CD4-positive, alpha-beta T cell (primary cell): ENCODE results near the gene ISLR2. TPM values are rescaled to one million over a fixed set of nuclear protein-coding genes. Genes with fewer than 3 reads are reported as not detected.

ENCODE experiments used
- ATAC-seq: fragments of 200-7000 bp; cut with Tn5 transposase; one replicate; pipeline ENCODE4 v1.10.0; 2022; ENCODE audit warnings: mild to moderate bottlenecking; ENCODE audit not compliant: poor library complexity
- CTCF ChIA-PET: fragments of 350-600 bp; sonication (Branson Sonifier 250); formaldehyde crosslinking; loops from one replicate; lab custom pipeline; 2021; ENCODE audit warnings: antibody characterized with exemption, inconsistent platforms; lab: Charles Lee
- POLR2A ChIA-PET: fragments of 350-600 bp; sonication (Branson Sonifier 250); formaldehyde crosslinking; loops from one replicate; lab custom pipeline; 2021; ENCODE audit warnings: antibody characterized with exemption, inconsistent platforms; lab: Charles Lee
- DNase-seq, 14 experiments: peaks; one replicate each; pipeline ENCODE4 v3.0.0-alpha.2; 2013 to 2020; ENCODE audit warnings: mixed read lengths in 2 of 14
- H3K27ac ChIP-seq, 2 donors: one replicate each; pipeline versions ENCODE4 v1.5.1 to v1.7.0; 2013; ENCODE audit warnings: low read length in 2 of 2, low read depth in 1 of 2, mild to moderate bottlenecking in 1 of 2
- H3K27me3 ChIP-seq, 2 experiments: 1 replicate in 1 of 2; 2 replicates in 1 of 2; pipeline versions ENCODE4 v1.6.1 to v1.7.0; 2013; ENCODE audit warnings: low read length in 2 of 2, control low read depth in 1 of 2, mild to moderate bottlenecking in 1 of 2, moderate library complexity in 1 of 2; ENCODE audit not compliant: insufficient read depth in 2 of 2, control insufficient read depth in 1 of 2
- H3K36me3 ChIP-seq: one replicate; pipeline ENCODE4 v1.6.1; 2013; ENCODE audit warnings: low read length, control low read depth; ENCODE audit not compliant: insufficient read depth
- H3K4me1 ChIP-seq: one replicate; pipeline ENCODE4 v1.6.1; 2013; ENCODE audit warnings: low read length, control low read depth; ENCODE audit not compliant: insufficient read depth
- H3K4me3 ChIP-seq: one replicate; pipeline ENCODE4 v1.5.1; 2013; ENCODE audit warnings: mild to moderate bottlenecking, low read length, moderate library complexity
- H3K9me3 ChIP-seq, 2 experiments: 1 replicate in 1 of 2; 2 replicates in 1 of 2; pipeline versions ENCODE4 v1.6.1 to v1.7.0; 2013; ENCODE audit warnings: low read length in 2 of 2, mild to moderate bottlenecking in 2 of 2, control low read depth in 1 of 2, moderate library complexity in 1 of 2; ENCODE audit not compliant: control insufficient read depth in 1 of 2, insufficient read depth in 1 of 2
- H3K27ac Mint-ChIP-seq: one replicate; pipeline ENCODE4 v1.8.0; 2020; ENCODE audit warnings: mixed read lengths
- H3K27me3 Mint-ChIP-seq: one replicate; pipeline ENCODE4 v1.8.0; 2021; ENCODE audit warnings: mixed read lengths
- H3K36me3 Mint-ChIP-seq: one replicate; pipeline ENCODE4 v1.8.0; 2021; ENCODE audit warnings: low read depth, mixed read lengths
- H3K4me1 Mint-ChIP-seq: one replicate; pipeline ENCODE4 v1.8.0; 2021; ENCODE audit warnings: low read depth, mixed read lengths
- H3K4me3 Mint-ChIP-seq: one replicate; pipeline ENCODE4 v1.8.0; 2020; ENCODE audit warnings: mild to moderate bottlenecking, mixed read lengths
- H3K9me3 Mint-ChIP-seq: one replicate; pipeline ENCODE4 v1.8.0; 2020; ENCODE audit warnings: mixed read lengths
- CTCF ChIP-seq: fragments of 200-600 bp; IDR thresholded peaks from one replicate; pipeline ENCODE4 v1.8.0; 2022; ENCODE audit warnings: antibody characterized with exemption, mild to moderate bottlenecking
- intact Hi-C, 2 experiments: fragments of 100-400 bp; cut with DNase I in 1 of 2; cut with micrococcal nuclease in 1 of 2; formaldehyde crosslinking; loops; one replicate each; pipeline versions ENCODE4 v1.15.1 to v1.9.0; 2023 to 2025; cut with DNase I, micrococcal nuclease
- total RNA-seq, 174 experiments: library from RNA in 2 of 174; stranded (reverse) in 2 of 174; gene quantifications; one replicate each; pipeline ENCODE4 v1.2.3 and lab custom pipeline; 2021 to 2026

ISLR2 gene
- total RNA-seq, 2 experiments from 2014 or later, result not detected

- Mint-ChIP-seq H3K27me3 (peaks cover 91% of the 10 kb centered on the region), H3K9me3 (no peaks in the 10 kb centered on the region), H3K27ac (no peak overlapping the region), H3K36me3 (no peaks in the 10 kb centered on the region), H3K4me3 (peak overlapping the region; percentile 26), H3K4me1 (peaks cover 29% of the 10 kb centered on the region)
- no peak for DNase-seq
- H3K4me3 ChIP-seq, result peak overlapping the region; percentile 32
- no peak overlapping the region for H3K27ac ChIP-seq
- ChIA-PET POLR2A (no interaction called here), CTCF (no interaction called here)
- peaks cover 64 to 72% of the 10 kb centered on the region in 2 experiments for H3K27me3 ChIP-seq
- H3K4me1 ChIP-seq, result peaks cover 28% of the 10 kb centered on the region
- no peak for ATAC-seq
- no peak for TF ChIP-seq CTCF
- intact Hi-C loops, result loop anchor here in 1 of 2 experiments (10.0 kb wide), 1 partner anchor 182 kb away; no protein-coding TSS in a partner anchor
- H3K36me3 ChIP-seq, result no peaks in the 10 kb centered on the region
- peaks cover 0 to 34% of the 10 kb centered on the region in 2 experiments for H3K9me3 ChIP-seq
Observed at GRCh38 chr15:74136814-74137536, 6.6 kb downstream of the ISLR2 start.

- H3K4me1 ChIP-seq, result peaks cover 28% of the 10 kb centered on the region
- no peak overlapping the region for H3K4me3 ChIP-seq
- H3K27me3 Mint-ChIP-seq, result peaks cover 89% of the 10 kb centered on the region
- no peak for ATAC-seq
- H3K4me1 Mint-ChIP-seq, result peaks cover 25% of the 10 kb centered on the region
- no peak overlapping the region for H3K27ac Mint-ChIP-seq
- no peaks in the 10 kb centered on the region for H3K36me3 Mint-ChIP-seq
- intact Hi-C loops, result loop anchor here in 1 of 2 experiments (10.0 kb wide), 1 partner anchor 183 kb away; no protein-coding TSS in a partner anchor
- peaks cover 59 to 67% of the 10 kb centered on the region in 2 experiments for H3K27me3 ChIP-seq
- CTCF ChIA-PET, result no interaction called here
- POLR2A ChIA-PET, result no interaction called here
- no peak for TF ChIP-seq CTCF
- H3K9me3 ChIP-seq, result peaks cover 0 to 34% of the 10 kb centered on the region in 2 experiments
- H3K36me3 ChIP-seq, result no peaks in the 10 kb centered on the region
- DNase-seq, result no peak
- H3K4me3 Mint-ChIP-seq, result no peak overlapping the region
- H3K27ac ChIP-seq, result no peak overlapping the region
- H3K9me3 Mint-ChIP-seq, result no peaks in the 10 kb centered on the region
Observed at GRCh38 chr15:74137537-74137894, 7.1 kb downstream of the ISLR2 start.

GRCh38 chr15:74138642-74139041, 8.3 kb downstream of the ISLR2 start:
- peak overlapping the region; percentile 9 for H3K4me3 Mint-ChIP-seq
- Histone ChIP-seq H3K9me3 (peaks cover 0 to 24% of the 10 kb centered on the region in 2 experiments), H3K4me1 (peaks cover 28% of the 10 kb centered on the region), H3K27ac (no peak overlapping the region), H3K27me3 (peaks cover 47 to 56% of the 10 kb centered on the region in 2 experiments), H3K36me3 (no peaks in the 10 kb centered on the region), H3K4me3 (no peak overlapping the region)
- POLR2A ChIA-PET, result no interaction called here
- peaks cover 25% of the 10 kb centered on the region for H3K4me1 Mint-ChIP-seq
- no peak overlapping the region for H3K27ac Mint-ChIP-seq
- no peak for TF ChIP-seq CTCF
- ATAC-seq (no peak), DNase-seq (no peak)
- H3K9me3 Mint-ChIP-seq, result no peaks in the 10 kb centered on the region
- intact Hi-C loops, result loop anchor here in 1 of 2 experiments (10.0 kb wide), 1 partner anchor 184 kb away; no protein-coding TSS in a partner anchor
- H3K36me3 Mint-ChIP-seq, result no peaks in the 10 kb centered on the region
- CTCF ChIA-PET, result no interaction called here
- H3K27me3 Mint-ChIP-seq, result peaks cover 85% of the 10 kb centered on the region
